GM10847 (cell line): Measurements from ENCODE around the gene BUD23.

ENCODE experiments used
- POLR2A ChIP-seq: IDR thresholded peaks from 2 replicates; pipeline ENCODE4 v1.6.1; 2011; ENCODE audit not compliant: insufficient read length; ENCODE audit errors: extremely low read depth

The BUD23 gene

DNA sequence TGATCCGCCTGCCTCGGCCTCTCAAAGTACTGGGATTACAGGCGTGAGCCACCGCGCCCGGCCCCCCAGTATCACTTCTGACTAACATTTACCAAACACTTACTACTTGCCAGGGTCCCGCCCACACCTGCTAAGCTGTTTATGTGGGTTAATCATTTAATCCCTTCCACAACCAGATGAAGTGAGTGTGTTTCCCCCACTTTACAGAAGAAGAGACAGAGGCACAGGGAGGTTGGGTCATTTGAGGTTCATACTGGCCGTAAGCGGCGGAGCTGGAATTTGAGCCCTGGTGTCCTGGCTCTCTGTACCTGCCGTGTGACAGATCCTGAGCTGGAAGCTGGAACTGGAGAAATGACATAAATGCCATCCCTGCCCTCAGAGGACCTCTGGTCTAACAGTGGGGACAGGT, 30.9 kb upstream of the BUD23 start:
- no peak for TF ChIP-seq POLR2A

DNA sequence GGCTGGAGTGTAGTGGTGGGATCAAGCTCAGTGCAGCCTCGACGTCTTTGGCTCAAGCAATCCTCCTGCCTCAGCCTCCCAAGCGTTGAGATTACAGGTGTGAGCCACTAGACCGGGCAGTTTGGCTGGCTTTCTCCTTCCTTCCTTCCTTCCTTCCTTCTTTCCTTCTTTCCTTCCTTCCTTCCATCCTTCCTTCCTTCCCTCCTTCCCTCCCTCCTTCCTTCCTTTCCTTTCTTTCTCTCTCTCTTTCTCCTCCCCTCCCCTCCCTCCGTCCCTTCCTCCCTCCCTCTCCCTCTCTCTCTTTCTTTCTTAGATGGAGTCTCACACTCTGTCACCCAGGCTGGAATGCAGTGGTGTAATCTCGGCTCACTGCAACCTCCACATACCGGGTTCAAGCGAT, 23.4 kb upstream of the BUD23 start:
- no peak for TF ChIP-seq POLR2A

DNA sequence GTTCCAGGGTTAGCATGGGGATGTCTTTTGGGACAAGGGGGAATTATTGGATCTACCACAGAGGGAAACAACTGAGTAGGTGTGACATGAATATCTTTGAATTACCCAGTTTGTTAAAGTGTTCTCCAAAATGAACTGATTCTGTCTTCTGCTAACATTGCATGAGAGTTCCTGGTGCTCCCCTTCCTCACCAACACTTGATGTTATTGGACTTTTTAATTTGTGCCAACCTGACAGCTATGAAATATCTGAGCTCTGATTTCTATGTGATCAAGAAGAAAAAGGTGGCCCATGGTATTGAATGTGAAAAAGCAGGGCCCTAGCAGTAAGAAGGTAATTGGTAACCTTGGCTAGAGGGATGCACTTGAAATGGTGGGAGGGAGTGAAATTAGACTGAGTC, 20.4 kb upstream of the BUD23 start:
- TF ChIP-seq POLR2A: no peak

DNA sequence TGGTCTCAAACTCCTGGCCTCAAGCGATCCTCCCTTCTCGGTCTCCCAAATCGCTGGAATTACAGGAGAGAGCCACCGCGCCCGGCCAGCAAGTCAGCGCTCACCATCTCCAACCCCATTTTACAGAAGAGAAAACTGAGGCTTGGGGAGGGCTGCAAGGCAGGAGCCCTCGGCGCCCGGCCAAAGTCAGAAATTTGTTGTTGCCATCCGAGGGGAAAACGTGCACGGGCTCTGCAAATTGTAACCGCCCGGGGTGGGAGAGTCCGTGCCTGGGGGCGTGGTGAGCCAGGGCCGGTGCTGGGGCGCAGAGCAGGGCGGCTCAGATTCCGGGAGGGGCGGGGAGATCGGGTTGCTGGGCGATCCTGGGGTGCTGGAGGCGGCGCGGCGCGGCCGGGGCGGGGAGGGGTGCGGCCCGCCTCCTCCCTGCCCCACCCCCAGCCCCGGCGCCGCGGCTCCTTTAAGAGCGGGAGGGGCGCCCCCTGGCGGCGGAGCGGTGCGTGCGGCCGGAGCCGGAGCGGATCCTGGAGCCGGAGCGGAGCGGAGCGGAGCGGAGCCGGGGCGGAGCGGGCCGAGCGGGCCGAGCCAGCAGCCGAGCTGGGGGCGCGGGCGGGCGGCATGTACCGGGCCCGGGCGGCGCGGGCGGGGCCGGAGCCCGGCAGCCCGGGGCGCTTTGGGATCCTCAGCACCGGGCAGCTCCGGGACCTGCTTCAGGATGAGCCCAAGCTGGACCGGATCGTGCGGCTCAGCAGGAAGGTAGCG, 15.9 kb upstream of the BUD23 start, which contains the start of gene VPS37D:
Gene VPS37D (plus strand): TSS at position 488 of the 759 bp plus-strand sequence. CDS start 128 bp downstream, at position 616.
- TF ChIP-seq POLR2A: no peak

DNA sequence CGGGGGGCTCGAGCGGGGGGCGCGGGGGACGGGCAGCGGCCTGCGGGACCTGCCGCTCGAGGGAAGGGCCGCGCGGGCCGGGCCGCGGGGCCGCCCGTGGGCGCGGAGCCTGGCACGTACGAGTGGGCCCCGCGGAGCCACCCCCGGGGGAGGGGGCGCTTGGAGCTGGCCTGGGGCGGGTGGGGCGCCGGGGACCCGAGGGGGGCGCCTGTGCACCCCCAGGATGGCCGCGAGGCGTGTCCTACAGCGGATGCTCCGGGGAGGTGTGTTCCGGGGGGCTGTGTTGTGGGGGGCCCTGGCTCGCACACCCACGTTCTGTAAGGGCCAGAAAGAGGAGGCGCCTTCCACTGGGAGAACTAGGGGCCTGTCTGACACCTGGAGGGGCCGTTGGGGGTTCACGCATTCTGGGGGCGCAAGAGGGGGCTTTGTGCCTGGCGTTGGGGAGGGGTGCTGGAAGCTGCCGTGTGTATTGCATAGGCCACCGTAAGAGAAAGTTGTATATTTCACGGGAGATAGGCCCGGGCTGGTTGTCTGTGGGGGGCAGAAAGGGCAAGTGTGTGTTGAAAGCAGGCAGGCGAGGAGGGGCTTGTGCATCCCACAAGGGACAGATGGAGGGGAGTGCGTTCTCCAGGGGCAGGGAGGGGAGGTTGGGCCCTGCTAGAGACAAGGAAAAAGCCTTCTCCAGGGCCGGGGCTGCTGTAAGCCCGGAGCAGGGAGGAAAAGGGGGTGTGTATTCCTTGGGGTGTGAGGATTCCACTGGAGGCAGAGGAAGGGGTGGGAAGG, 15.1 kb upstream of the BUD23 start:
- no peak for TF ChIP-seq POLR2A

DNA sequence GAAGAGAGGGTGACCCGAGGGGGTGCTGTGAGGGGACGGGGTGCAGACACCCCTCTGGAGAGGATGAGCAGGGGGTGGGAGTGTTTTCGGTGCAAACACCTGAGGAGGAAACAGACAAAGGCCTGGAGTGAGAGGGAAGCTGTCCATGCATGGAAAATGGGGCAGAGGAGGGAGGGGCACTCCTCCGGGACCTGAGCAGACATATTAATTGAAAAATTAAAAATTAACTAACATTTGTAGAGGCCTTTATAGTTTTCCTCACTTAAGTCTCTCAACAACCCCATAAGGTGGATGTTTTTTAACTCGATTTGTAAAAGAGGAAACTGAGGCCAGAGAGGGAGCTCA, 14.5 kb upstream of the BUD23 start:
- no peak for TF ChIP-seq POLR2A

DNA sequence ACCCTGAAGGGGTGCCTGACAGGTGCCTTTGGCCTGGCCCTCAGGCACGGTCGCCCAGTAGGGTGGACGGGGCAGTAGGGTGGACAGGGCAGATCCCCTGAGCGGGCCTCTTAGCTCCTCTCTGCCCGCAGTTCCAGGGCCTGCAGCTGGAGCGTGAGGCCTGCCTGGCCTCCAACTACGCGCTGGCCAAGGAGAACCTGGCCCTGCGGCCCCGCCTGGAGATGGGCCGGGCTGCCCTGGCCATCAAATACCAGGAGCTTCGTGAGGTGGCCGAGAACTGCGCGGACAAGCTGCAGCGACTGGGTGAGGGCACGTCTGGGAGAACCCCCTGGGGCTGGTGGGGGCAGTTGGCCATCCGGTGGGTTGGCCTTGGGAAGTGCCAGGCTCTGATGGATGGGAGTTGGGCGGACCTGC, 14.1 kb upstream of the BUD23 start:
- TF ChIP-seq POLR2A: no peak

DNA sequence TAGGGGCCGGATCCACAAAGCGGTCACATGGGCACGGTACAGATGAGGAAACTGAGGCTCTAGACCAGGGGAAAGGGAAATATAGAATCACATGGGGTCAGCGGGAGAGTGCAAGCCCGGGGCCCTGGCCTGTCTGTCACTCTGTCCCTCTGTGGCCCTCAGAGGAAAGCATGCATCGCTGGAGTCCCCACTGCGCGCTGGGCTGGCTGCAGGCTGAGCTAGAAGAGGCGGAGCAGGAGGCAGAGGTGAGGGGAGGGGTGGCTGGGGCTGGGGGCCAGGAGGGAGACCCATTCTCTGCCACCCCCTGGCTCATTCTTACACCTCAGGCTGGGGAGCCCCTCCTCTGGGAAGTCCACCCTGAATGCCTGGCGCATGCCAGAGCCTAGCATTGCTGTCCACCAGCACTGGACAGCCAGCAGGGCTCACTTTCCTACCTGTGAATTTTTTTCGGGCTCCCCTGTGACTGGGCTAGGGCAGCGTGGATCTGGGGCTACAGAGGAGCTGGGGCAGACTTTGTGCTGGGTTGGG, 13.5 kb upstream of the BUD23 start:
- no peak for TF ChIP-seq POLR2A

DNA sequence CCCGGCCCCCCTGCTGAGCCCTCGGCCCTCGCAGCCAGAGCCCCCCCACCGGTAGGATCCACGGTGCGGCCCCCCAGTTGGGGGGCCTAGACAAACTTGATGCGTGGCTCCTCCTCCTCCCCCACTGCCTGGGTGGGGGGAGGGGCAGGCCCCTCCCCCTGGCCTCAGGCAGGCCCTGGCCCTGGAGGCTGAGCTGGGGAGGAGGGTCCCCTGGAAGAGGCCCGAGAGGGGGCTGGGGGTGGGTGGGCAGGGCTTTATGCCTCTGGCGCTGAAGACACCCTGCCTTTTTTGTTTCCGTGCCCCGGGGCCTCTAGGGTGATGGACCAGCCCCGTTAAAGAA, 12.1 kb upstream of the BUD23 start:
- no peak for TF ChIP-seq POLR2A

DNA sequence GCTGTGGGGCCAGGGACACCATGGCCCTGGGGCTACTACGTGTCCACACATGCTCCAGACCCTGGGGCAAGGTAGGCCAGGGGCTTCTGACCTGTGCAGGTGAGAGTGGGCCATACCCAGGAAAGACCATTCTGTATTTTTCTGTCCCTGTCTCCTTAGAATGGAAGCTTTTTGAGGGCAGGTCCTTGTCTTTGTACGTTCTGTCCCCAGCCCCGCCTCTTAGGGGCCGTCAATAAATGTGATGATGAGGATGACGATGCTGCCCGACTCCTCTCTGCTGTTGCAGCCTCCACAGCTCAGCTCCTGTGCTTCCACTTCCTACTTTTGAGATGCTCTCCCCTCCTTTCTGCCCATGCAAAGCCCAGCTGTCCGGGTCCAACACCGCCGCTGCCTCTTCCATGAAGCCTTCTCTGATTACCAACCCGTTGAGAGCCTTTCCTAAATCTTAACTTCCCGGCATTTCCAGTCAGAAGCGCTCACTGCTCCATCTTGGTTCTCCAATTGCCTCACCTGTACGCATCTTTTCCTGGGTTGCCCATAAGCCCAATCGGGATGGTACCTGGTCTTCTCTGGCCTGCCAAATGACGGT, 11.4 kb upstream of the BUD23 start:
- TF ChIP-seq POLR2A: no peak

DNA sequence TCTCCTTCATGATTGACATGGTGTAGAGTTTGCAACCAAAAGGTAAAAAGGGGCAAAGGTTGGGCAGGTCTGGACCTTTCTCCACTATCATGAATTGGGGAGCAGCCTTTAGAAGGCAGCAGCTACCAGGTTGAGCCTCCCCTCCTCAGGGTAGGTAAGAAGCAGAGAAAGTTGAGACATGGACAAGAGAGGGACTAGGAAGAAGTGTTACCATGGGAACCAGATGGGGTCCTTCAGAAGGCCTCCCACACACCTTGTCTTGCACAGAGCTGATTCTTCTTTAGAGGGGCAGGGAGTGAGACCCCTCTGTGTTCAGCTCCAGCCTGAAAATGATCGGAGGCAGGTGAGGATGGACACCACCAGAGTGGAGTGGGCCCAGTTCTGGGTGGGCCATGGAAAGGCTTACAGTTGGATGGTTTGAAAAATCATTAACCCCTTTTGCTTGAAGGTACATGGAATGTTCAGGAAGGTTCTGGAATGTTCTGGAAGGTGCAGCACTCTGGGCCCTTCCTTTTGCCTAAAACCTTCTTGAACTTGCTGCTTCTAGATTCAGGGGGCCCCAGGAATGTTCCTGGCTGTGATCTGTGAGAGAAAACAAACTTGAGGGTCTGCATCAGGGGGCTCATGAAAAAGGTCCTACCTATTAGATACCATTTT, 8.8 kb upstream of the BUD23 start:
- no peak for TF ChIP-seq POLR2A

DNA sequence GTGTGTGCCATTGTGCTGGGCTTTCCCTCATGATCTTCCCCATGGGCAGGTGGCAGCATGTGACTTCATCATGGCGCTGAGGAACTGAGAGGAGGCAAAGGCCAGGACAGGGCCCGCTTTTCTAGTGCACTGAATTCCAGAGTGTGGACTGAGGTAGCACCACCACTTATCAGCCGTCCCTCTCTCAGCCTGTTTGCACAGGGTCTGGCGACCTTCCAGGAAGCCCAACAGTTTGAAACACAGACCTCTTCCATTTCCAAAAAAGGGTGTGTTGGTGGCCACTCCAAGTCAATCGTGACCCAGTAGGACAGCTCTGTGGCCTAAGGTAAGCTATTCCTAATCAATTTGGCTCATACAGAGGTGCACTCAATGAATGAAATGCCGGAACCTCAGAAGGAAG, 4.5 kb upstream of the BUD23 start:
- TF ChIP-seq POLR2A: no peak

DNA sequence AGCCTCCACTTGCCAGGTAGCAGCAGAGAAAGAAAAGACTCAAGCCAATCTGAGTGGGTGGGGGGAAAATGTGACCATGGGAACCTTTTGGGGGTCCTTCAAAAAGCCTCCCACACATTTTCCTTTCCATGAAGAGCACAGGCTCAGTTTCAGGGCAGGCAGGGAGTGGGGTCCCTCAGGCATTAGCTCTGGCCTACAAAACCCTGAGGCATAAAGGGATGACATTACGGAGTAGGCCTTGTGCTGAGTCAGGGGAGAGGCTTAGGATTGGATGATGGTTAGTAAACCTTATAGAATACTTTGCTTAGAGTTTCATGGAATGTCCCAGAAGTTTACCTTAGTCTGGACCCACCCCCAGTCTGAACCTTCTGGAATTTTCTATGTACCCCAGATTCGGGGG, 3.7 kb upstream of the BUD23 start:
- no peak for TF ChIP-seq POLR2A

DNA sequence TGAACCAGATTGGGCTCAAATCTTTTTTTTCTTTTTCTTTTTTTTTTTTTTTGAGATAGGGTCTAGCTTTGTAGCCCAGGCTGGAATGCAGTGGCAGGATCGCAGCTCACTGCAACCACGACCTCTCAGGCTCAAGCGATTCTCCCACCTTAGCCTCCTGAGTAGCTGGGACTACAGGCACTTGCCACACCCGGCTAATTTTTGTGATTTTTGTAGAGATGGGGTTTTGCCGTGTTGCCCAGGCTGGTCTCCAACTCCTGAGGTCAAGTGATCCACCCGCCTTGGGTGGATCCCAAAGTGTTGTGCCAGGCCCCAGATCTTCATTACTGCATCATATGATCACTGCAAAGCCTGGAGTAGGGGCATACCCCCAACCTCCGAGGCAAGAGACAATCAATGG, 2.9 kb upstream of the BUD23 start:
- TF ChIP-seq POLR2A: no peak

DNA sequence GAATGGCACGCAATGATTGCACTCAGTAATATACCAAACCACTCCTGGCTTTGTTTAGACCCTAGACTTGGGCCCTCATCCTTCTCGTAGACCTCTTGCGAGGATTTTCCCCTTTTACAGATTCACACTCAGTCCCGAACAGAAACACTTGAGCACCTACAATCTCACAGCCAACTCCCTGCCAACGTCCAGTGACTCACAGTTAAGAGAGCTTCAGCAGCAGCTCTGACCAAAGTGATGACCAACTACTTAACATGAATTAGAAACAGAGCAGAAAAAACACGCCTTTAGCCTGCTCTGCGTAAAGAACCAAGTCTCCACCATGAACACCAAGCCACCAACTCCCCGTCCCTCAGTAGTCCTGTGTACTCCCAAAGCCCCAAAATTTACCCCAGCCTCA, 2.4 kb upstream of the BUD23 start:
- TF ChIP-seq POLR2A: no peak

DNA sequence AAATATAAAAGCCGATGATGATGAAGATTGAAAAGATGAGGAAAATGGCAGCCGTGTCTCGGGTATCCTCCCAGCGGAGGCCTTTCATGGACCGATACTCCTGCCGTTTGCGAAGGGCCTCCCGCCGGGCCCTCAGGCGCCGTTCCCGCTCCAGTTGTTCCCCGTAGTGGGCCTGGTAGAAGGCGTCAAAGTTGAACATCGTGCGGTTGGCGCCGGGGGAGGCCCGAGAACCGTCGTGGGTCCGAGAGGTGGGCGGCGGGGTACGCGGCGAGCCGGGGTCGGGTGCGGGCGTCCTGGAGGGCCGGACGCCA, 697 bp upstream of the BUD23 start:
- TF ChIP-seq POLR2A: no peak
